Colonic mucosa (tissue), 4 donors: ENCODE data around the gene DYRK3. TPM values are rescaled to one million over a fixed set of nuclear protein-coding genes. Genes with fewer than 3 reads are reported as not detected.

Source experiments
- DNase-seq: peaks from one replicate; pipeline ENCODE4 v3.0.0-alpha.2; 2020
- H3K27ac ChIP-seq: fragments of 200-600 bp; one replicate; pipeline ENCODE4 v1.8.0; 2021
- H3K27me3 ChIP-seq: fragments of 200-600 bp; one replicate; pipeline ENCODE4 v1.8.0; 2021
- H3K36me3 ChIP-seq: fragments of 200-600 bp; one replicate; pipeline ENCODE4 v1.8.0; 2021
- H3K4me1 ChIP-seq: fragments of 200-600 bp; one replicate; pipeline ENCODE4 v1.8.0; 2021; ENCODE audit warnings: mild to moderate bottlenecking
- H3K4me3 ChIP-seq: fragments of 200-600 bp; one replicate; pipeline ENCODE4 v1.8.0; 2021
- H3K9ac ChIP-seq, 2 donors: one replicate each; pipeline ENCODE4 v1.7.0; 2013; ENCODE audit warnings: control low read depth in 2 of 2, low read depth in 2 of 2, low read length in 2 of 2
- H3K9me3 ChIP-seq: fragments of 200-600 bp; one replicate; pipeline ENCODE4 v1.8.0; 2021
- CTCF ChIP-seq: fragments of 200-600 bp; IDR thresholded peaks from one replicate; pipeline ENCODE4 v1.8.0; 2022; ENCODE audit warnings: antibody characterized with exemption, mild to moderate bottlenecking
- intact Hi-C: fragments of 100-400 bp; cut with DNase I; formaldehyde crosslinking; loops from one replicate; pipeline ENCODE4 v1.14.1; 2022
- total RNA-seq, 2 donors: library from RNA; stranded (reverse); fragmentation: NEBNext Ultra II Directional in 1 of 2; extraction: Animal tissue kit (Norgen Biotek cat#: 25700) in 1 of 2; gene quantifications; one replicate each; pipeline ENCODE4 v1.2.1, GENCODE V29; 2021
- donor health status: healthy.
- donor health status: DM: no; HTN: no; CAD: no.
- donor health status: DM: no; HTN: no; CAD: no.

The DYRK3 gene
- total RNA-seq, 2 donors from 2014 or later: 0.86 to 1.9 TPM

DNA sequence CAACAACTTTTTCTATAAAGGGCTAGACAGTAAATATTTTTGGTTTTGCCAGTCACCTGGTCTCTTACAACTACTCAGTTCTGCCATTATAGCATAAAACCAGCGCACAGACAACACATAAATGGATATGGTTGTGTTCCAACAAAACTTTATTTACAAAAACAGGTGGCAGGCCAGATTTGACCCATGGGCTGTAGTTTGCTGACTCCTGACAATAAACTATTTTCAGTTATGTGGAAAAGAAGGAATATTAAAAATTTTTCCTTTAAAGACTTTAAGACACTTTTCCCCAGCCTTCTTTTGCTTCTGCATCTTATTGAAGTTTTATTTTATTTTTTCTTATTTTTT is 39.0 kb upstream of the DYRK3 start:
- H3K27ac ChIP-seq: no peak overlapping the region
- H3K9me3 ChIP-seq: no peaks in the 10 kb centered on the region
- no peaks in the 10 kb centered on the region for H3K4me1 ChIP-seq
- H3K4me3 ChIP-seq: no peak overlapping the region
- no peak overlapping the region for H3K9ac ChIP-seq
- DNase-seq: no peak
- intact Hi-C loops: no loop called here
- peaks cover 5% of the 10 kb centered on the region for H3K36me3 ChIP-seq
- no peaks in the 10 kb centered on the region for H3K27me3 ChIP-seq
- no peak for TF ChIP-seq CTCF

DNA sequence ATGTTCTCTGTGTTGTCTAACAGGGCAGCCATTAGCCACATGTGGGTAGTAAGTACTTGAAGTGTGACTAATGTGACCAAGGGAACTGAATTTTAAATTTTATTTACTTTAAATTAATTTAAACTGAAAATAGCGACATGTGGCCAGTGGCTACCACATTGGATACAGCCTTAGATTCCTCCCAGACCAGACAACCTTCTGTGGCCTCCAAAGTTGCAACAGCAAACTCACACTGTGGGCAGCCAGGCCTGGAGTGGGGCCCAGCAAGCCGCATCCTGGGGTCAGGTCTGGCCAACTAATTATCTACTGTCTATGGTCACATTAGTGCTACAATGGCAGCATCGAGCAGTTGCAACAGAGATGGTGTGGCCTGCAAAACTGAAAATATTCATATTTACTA is 34.8 kb upstream of the DYRK3 start:
- Histone ChIP-seq H3K36me3 (peaks cover 10% of the 10 kb centered on the region), H3K9me3 (no peaks in the 10 kb centered on the region), H3K4me3 (no peak overlapping the region), H3K27ac (no peak overlapping the region), H3K27me3 (no peaks in the 10 kb centered on the region), H3K9ac (no peak overlapping the region), H3K4me1 (no peaks in the 10 kb centered on the region)
- intact Hi-C loops: no loop called here
- no peak for TF ChIP-seq CTCF
- DNase-seq: no peak

GRCh38 chr1:206604861-206605260 is 30.5 kb upstream of the DYRK3 start:
- Histone ChIP-seq H3K27ac (no peak overlapping the region), H3K36me3 (peaks cover 5% of the 10 kb centered on the region), H3K4me3 (no peak overlapping the region), H3K9ac (no peak overlapping the region), H3K9me3 (no peaks in the 10 kb centered on the region), H3K27me3 (no peaks in the 10 kb centered on the region), H3K4me1 (no peaks in the 10 kb centered on the region)
- no peak for DNase-seq
- intact Hi-C loops: no loop called here
- TF ChIP-seq CTCF: no peak

- DNase-seq: no peak
- H3K9me3 ChIP-seq: no peaks in the 10 kb centered on the region
- no peak overlapping the region for H3K27ac ChIP-seq
- H3K4me3 ChIP-seq: no peak overlapping the region
- no peak for TF ChIP-seq CTCF
- intact Hi-C loops: no loop called here
- peaks cover 5% of the 10 kb centered on the region for H3K36me3 ChIP-seq
- H3K4me1 ChIP-seq: no peaks in the 10 kb centered on the region
- H3K9ac ChIP-seq: no peak overlapping the region
- no peaks in the 10 kb centered on the region for H3K27me3 ChIP-seq
Measured at GRCh38 chr1:206606867-206607266, 28.5 kb upstream of the DYRK3 start.

DNA sequence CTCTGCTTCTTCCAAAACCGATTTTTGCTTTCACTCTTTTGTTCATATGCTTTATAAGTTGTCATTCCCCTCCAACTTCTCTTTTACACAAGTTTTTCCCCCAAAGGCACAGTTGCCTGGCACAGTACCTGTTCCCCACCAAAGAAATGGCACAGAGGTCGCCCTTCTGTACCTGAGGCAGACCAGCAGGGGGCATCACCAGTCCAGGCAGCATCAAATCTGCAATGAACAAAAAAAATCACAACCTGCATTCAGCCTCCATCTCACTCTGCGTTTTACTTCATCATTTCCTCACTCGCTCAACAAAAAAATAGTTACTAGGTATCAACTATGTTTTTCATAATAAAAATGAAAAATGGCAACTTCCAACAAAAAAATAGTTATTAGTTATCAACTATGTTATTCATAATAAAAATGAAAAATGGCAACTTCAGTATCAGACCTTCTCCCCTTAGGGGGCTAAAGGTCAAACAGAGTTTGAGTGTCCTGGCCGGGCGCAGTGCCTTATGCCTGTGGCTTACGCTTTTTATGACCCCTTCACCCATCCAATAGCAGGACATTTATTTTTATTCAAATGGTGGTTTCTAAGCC is 27.1 kb upstream of the DYRK3 start:
- no peak overlapping the region for H3K9ac ChIP-seq
- no peak overlapping the region for H3K27ac ChIP-seq
- intact Hi-C loops: no loop called here
- H3K27me3 ChIP-seq: no peaks in the 10 kb centered on the region
- H3K4me1 ChIP-seq: no peaks in the 10 kb centered on the region
- H3K9me3 ChIP-seq: no peaks in the 10 kb centered on the region
- no peak overlapping the region for H3K4me3 ChIP-seq
- peak; percentile 36 for DNase-seq
- peaks cover 5% of the 10 kb centered on the region for H3K36me3 ChIP-seq
- TF ChIP-seq CTCF: peak; percentile 72
